Measurements from ENCODE around the gene HCCS.
"Not testable (repeated sequence)": the region's sequence is repeated elsewhere in the genome, so short reads cannot be mapped to it uniquely, and the experiment has no call there.

HCCS gene

GRCh38 chrX:11109968-11110367 is 1.2 kb upstream of the HCCS start:
- no peak for DNase-seq
- H3K9me3 Mint-ChIP-seq = peaks cover 23% of the 10 kb centered on the region
- peaks cover 12% of the 10 kb centered on the region for H3K36me3 Mint-ChIP-seq (ENCODE audit: low read depth)
- no peaks in the 10 kb centered on the region for H3K27me3 Mint-ChIP-seq (ENCODE audit: low read depth, poor library complexity)
- H3K27ac Mint-ChIP-seq = no peak overlapping the region
- H3K4me1 Mint-ChIP-seq = peaks cover 23% of the 10 kb centered on the region
- TF ChIP-seq CTCF (IDR thresholded peaks at IDR 0.05) = no peak
- H3K4me3 Mint-ChIP-seq = no peak overlapping the region

GRCh38 chrX:11111947-11112346 is 815 bp downstream of the HCCS start:
- peaks cover 20% of the 10 kb centered on the region for H3K36me3 Mint-ChIP-seq (ENCODE audit: low read depth)
- TF ChIP-seq CTCF (IDR thresholded peaks at IDR 0.05) = no peak
- H3K27ac Mint-ChIP-seq = peak overlapping the region; percentile 37
- DNase-seq = no peak
- H3K4me3 Mint-ChIP-seq = no peak overlapping the region
- peaks cover 21% of the 10 kb centered on the region for H3K4me1 Mint-ChIP-seq
- no peaks in the 10 kb centered on the region for H3K27me3 Mint-ChIP-seq (ENCODE audit: low read depth, poor library complexity)
- peaks cover 23% of the 10 kb centered on the region for H3K9me3 Mint-ChIP-seq

GRCh38 chrX:11113731-11114130 is 2.6 kb downstream of the HCCS start:
- Mint-ChIP-seq H3K9me3 (peaks cover 20% of the 10 kb centered on the region), H3K4me3 (no peak overlapping the region)

GRCh38 chrX:11117745-11118144 is 6.6 kb downstream of the HCCS start:
- H3K4me3 Mint-ChIP-seq = no peak overlapping the region
- H3K27ac Mint-ChIP-seq = no peak overlapping the region
- no peak for DNase-seq
- H3K36me3 Mint-ChIP-seq (ENCODE audit: low read depth) = peaks cover 44% of the 10 kb centered on the region
- H3K9me3 Mint-ChIP-seq = peaks cover 30% of the 10 kb centered on the region
- no peaks in the 10 kb centered on the region for H3K27me3 Mint-ChIP-seq (ENCODE audit: low read depth, poor library complexity)
- H3K4me1 Mint-ChIP-seq = no peaks in the 10 kb centered on the region
- no peak for TF ChIP-seq CTCF (IDR thresholded peaks at IDR 0.05)

More at GRCh38 chrX:11113731-11114130, 2.6 kb downstream of the HCCS start:
- TF ChIP-seq CTCF (IDR thresholded peaks at IDR 0.05) = no peak
- Mint-ChIP-seq H3K27ac (peak overlapping the region; percentile 47), H3K27me3 (ENCODE audit: low read depth, poor library complexity) (no peaks in the 10 kb centered on the region), H3K36me3 (ENCODE audit: low read depth) (peaks cover 22% of the 10 kb centered on the region), H3K4me1 (peaks cover 13% of the 10 kb centered on the region)
- DNase-seq = no peak

- DNase-seq = no peak
- H3K36me3 Mint-ChIP-seq (ENCODE audit: low read depth) = peaks cover 51% of the 10 kb centered on the region
- no peaks in the 10 kb centered on the region for H3K4me1 Mint-ChIP-seq
- no peak overlapping the region for H3K27ac Mint-ChIP-seq
- TF ChIP-seq CTCF (IDR thresholded peaks at IDR 0.05) = no peak
- H3K4me3 Mint-ChIP-seq = no peak overlapping the region
- peaks cover 21% of the 10 kb centered on the region for H3K9me3 Mint-ChIP-seq
- H3K27me3 Mint-ChIP-seq (ENCODE audit: low read depth, poor library complexity) = no peaks in the 10 kb centered on the region
Observed at GRCh38 chrX:11119313-11119943, 8.3 kb downstream of the HCCS start.

GRCh38 chrX:11123087-11123486 is 12.0 kb downstream of the HCCS start:
- not testable (repeated sequence) for H3K27me3 Mint-ChIP-seq (ENCODE audit: low read depth, poor library complexity); H3K27ac Mint-ChIP-seq; H3K4me3 Mint-ChIP-seq; DNase-seq; H3K4me1 Mint-ChIP-seq
- Mint-ChIP-seq H3K36me3 (ENCODE audit: low read depth) (peaks cover 38% of the 10 kb centered on the region), H3K9me3 (peaks cover 31% of the 10 kb centered on the region)

Data from nephron progenitor cell (in vitro differentiated cells).